Tibial nerve (tissue), 4 donors: ENCODE results near the gene NTM. TPM values are rescaled to one million over a fixed set of nuclear protein-coding genes. Genes with fewer than 3 reads are reported as not detected.

Experiments
- DNase-seq, 2 donors: peaks; one replicate each; pipeline ENCODE4 v3.0.0-alpha.2; 2019; ENCODE audit warnings: low spot score in 2 of 2
- H3K27ac ChIP-seq, 4 donors: fragments of 200-600 bp; sonication (generic) in 3 of 4; one replicate each; pipeline ENCODE4 v1.5.1; 2017 to 2019; ENCODE audit warnings: mild to moderate bottlenecking in 1 of 4
- H3K27me3 ChIP-seq, 2 donors: fragments of 200-600 bp; sonication (generic) in 1 of 2; one replicate each; pipeline versions ENCODE4 v1.5.1 to v1.6.0; 2017 to 2019
- H3K36me3 ChIP-seq, 3 donors: fragments of 200-600 bp; sonication (generic); one replicate each; pipeline ENCODE4 v1.5.1; 2018 to 2019
- H3K4me1 ChIP-seq, 4 donors: fragments of 200-600 bp; sonication (generic) in 3 of 4; one replicate each; pipeline ENCODE4 v1.5.1; 2017 to 2019
- H3K4me3 ChIP-seq, 4 donors: fragments of 200-600 bp; sonication (generic) in 3 of 4; one replicate each; pipeline ENCODE4 v1.5.1; 2017 to 2019; ENCODE audit warnings: mild to moderate bottlenecking in 1 of 4, moderate library complexity in 1 of 4
- H3K9me3 ChIP-seq, 4 donors: fragments of 200-600 bp; sonication (generic) in 3 of 4; one replicate each; pipeline ENCODE4 v1.5.1; 2017 to 2019
- EP300 ChIP-seq, 2 donors: sonication (generic); formaldehyde crosslinking; IDR thresholded peaks; one replicate each; pipeline ENCODE4 v1.6.1; 2017; ENCODE audit warnings: antibody characterized with exemption in 2 of 2, mild to moderate bottlenecking in 1 of 2
- POLR2A ChIP-seq, 2 donors: fragments of 450-650 bp; IDR thresholded peaks; one replicate each; pipeline ENCODE4 v1.6.1; 2017; ENCODE audit warnings: antibody characterized with exemption in 2 of 2, mild to moderate bottlenecking in 2 of 2, moderate library complexity in 2 of 2
- WGBS, 2 donors: methylation state at CpG; one replicate each; pipeline ENCODE4 v1.1.5; 2018; 5-methylcytosine and 5-hydroxymethylcytosine counted together
- total RNA-seq, 4 donors: library from RNA; depleted of rRNA; stranded (reverse); fragments of >200 nt; gene quantifications; one replicate each; pipeline ENCODE4 v1.1.0, GENCODE V29; 2016
- TF ChIP-seq, protein P1 (sequence below), 5 experiments: fragments of 200-600 bp in 3 of 5; fragments of 450-650 bp in 2 of 5; sonication (generic) in 3 of 5; IDR thresholded peaks; one replicate each; pipeline ENCODE4 v1.5.1; 2016 to 2019; ENCODE audit warnings: antibody characterized with exemption in 5 of 5, mild to moderate bottlenecking in 3 of 5, moderate library complexity in 2 of 5

The NTM gene
- total RNA-seq, 4 donors from 2014 or later = 3.7 to 11.4 (median 10.8) TPM

DNA sequence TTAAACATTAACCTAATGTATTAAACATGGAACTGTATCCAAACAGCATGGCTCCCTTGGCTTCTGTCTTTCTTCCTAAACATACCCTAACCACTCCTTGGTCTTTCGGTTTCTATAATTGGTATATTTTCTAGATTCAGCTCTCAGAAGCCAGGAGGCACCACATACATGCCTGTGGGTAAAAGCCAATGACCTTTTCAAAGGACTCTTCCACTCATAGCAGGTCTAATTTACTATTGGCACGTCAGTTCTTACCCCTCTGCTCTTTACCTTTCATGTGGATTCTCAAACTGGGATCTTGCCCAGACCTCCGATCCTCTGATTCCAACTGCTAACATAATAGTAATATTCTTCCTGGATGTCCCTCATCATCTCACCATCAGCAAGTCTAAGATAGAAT is 835.1 kb downstream of the NTM start:
- no peak for DNase-seq
- no peak overlapping the region for H3K4me3 ChIP-seq
- TF ChIP-seq POLR2A (IDR thresholded peaks at IDR 0.05) = no peak
- no peak for TF ChIP-seq EP300 (IDR thresholded peaks at IDR 0.05)
- TF ChIP-seq, protein P1, sequence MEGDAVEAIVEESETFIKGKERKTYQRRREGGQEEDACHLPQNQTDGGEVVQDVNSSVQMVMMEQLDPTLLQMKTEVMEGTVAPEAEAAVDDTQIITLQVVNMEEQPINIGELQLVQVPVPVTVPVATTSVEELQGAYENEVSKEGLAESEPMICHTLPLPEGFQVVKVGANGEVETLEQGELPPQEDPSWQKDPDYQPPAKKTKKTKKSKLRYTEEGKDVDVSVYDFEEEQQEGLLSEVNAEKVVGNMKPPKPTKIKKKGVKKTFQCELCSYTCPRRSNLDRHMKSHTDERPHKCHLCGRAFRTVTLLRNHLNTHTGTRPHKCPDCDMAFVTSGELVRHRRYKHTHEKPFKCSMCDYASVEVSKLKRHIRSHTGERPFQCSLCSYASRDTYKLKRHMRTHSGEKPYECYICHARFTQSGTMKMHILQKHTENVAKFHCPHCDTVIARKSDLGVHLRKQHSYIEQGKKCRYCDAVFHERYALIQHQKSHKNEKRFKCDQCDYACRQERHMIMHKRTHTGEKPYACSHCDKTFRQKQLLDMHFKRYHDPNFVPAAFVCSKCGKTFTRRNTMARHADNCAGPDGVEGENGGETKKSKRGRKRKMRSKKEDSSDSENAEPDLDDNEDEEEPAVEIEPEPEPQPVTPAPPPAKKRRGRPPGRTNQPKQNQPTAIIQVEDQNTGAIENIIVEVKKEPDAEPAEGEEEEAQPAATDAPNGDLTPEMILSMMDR (IDR thresholded peaks at IDR 0.05) = no peak
- H3K27me3 ChIP-seq = no peaks in the 10 kb centered on the region
- no peaks in the 10 kb centered on the region for H3K36me3 ChIP-seq
- no peaks in the 10 kb centered on the region for H3K4me1 ChIP-seq
- no peak overlapping the region for H3K27ac ChIP-seq
- 75 to 78% methylated on average over 3 of the region's 3 CpGs for WGBS, 2 donors
- no peaks in the 10 kb centered on the region for H3K9me3 ChIP-seq

DNA sequence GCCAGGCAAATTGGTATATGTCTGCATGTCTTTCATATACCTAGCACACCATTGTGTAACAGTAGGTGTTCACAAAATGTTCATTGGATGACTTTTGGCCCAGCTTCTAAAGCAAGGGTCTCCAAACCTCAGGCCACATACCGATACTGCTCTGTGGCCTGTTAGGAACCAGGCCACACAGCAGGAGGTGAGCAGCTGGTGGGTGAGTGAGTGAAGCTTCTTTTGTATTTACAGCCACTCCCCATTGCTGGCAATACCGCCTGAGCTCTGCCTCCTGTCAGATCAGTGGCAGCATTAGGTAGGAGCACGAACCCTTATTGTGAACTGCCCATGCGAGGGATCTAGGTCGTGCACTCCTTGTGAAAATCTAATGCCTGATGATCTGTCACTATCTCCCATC is 836.6 kb downstream of the NTM start:
- Histone ChIP-seq H3K9me3 (no peaks in the 10 kb centered on the region), H3K27ac (no peak overlapping the region), H3K4me1 (no peaks in the 10 kb centered on the region), H3K36me3 (no peaks in the 10 kb centered on the region), H3K4me3 (no peak overlapping the region), H3K27me3 (no peaks in the 10 kb centered on the region)
- TF ChIP-seq POLR2A (IDR thresholded peaks at IDR 0.05) = no peak
- TF ChIP-seq, protein P1 (IDR thresholded peaks at IDR 0.05) = no peak
- no peak for TF ChIP-seq EP300 (IDR thresholded peaks at IDR 0.05)
- WGBS, 2 donors = 90 to 95% methylated on average over 5 of the region's 5 CpGs
- no peak for DNase-seq

DNA sequence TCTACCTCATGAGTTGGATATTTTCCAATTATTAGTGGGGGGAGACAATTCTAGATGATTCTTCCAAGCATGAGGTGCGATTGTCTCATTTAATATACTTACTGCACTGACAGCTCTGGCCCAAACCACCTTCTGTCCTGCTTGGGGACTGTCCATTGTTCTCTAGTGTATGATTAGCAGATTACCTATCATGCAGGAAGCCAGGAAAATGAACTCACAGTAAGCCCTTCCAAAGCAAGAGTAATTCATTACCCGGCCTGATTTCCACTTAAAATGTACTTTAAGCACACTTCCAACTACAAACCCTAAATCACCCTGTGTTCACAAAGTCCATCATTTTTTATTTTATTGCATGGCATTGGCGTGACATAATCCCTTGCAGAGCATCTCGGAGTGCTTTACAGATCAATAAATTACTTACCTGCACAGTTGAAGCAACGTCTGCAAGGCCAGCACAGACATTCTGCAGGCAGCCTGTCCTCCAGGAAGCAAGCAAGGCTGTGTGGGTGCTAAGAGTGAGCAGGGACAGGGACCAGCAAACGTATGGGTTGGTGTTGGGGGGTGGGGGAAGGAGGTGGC is 838.2 kb downstream of the NTM start:
- Histone ChIP-seq H3K4me3 (no peak overlapping the region), H3K4me1 (no peaks in the 10 kb centered on the region), H3K36me3 (no peaks in the 10 kb centered on the region), H3K27ac (no peak overlapping the region), H3K27me3 (no peaks in the 10 kb centered on the region), H3K9me3 (no peaks in the 10 kb centered on the region)
- no peak for DNase-seq
- TF ChIP-seq EP300 (IDR thresholded peaks at IDR 0.05) (no peak), POLR2A (IDR thresholded peaks at IDR 0.05) (no peak)
- TF ChIP-seq, protein P1 (IDR thresholded peaks at IDR 0.05) = no peak
- 65% methylated on average over 6 of the region's 6 CpGs for whole genome bisulfite sequencing, 2 donors

DNA sequence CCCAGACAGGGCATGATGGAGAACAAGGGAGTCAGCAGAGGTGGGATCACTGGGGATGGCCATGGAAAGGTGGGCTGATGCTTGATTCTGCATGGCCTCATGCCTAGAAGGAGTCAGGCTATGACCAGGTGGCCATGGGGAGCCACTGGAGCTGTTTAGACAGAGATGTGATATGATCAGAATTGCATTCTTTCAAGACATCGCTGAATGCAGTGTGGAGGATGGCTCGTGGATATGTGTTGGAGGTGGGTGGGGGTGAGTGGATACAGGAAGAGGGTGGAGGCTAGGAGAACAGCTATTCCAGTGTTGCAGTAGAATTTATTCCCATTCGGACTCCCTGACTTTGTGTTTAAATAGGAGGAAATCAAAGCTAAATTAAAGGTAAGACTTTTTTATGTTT is 841.1 kb downstream of the NTM start:
- H3K27ac ChIP-seq = no peak overlapping the region
- no peak for DNase-seq

DNA sequence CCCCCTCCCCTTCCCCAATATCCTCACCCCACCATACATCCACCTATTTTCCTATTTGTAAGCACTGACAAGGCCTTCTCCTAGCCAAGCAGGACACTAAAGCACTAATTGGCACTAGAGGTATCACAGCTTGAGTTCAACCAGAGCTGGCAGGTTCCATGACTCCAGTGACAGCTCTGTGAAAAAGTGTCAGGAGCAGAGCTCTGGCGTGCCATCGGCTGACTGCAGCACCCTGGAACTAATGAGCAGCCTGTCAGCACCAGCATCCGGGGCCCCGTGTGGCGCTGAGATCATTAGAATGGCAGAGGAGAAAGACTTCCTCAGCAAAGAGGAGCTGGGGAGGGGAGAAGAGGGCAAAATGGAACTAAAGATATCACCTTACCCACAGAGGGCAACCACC is 847.4 kb downstream of the NTM start:
- no peak for DNase-seq
- H3K27me3 ChIP-seq = no peaks in the 10 kb centered on the region
- H3K9me3 ChIP-seq = no peaks in the 10 kb centered on the region
- no peak overlapping the region for H3K4me3 ChIP-seq
- peaks cover 0 to 5% (median 0%) of the 10 kb centered on the region in 4 donors for H3K4me1 ChIP-seq
- no peaks in the 10 kb centered on the region for H3K36me3 ChIP-seq
- H3K27ac ChIP-seq = no peak overlapping the region
- WGBS, 2 donors = 83 to 95% methylated on average over 5 of the region's 5 CpGs
- TF ChIP-seq EP300 (IDR thresholded peaks at IDR 0.05) (no peak), POLR2A (IDR thresholded peaks at IDR 0.05) (no peak)
- TF ChIP-seq, protein P1 (IDR thresholded peaks at IDR 0.05) = no peak

More for the DNA sequence above, 841.1 kb downstream of the NTM start:
- no peaks in the 10 kb centered on the region for H3K27me3 ChIP-seq
- H3K9me3 ChIP-seq = no peaks in the 10 kb centered on the region
- H3K4me3 ChIP-seq = no peak overlapping the region
- no peaks in the 10 kb centered on the region for H3K4me1 ChIP-seq
- TF ChIP-seq, protein P1 (IDR thresholded peaks at IDR 0.05) = no peak
- TF ChIP-seq EP300 (IDR thresholded peaks at IDR 0.05) = no peak
- no peak for TF ChIP-seq POLR2A (IDR thresholded peaks at IDR 0.05)
- H3K36me3 ChIP-seq = no peaks in the 10 kb centered on the region
- 67 to 84% methylated on average over 3 of the region's 3 CpGs for WGBS, 2 donors
